Inflammatory macrophage treated with lipopolysaccharide for 1 hour (primary cell): ENCODE data around the gene SLAMF6.
A peak's percentile ranks its signal among the peaks of the same experiment; 100 is the strongest.
"Not testable (repeated sequence)": the region's sequence is repeated elsewhere in the genome, so short reads cannot be mapped to it uniquely, and the experiment has no call there.

Experiments used
- DNase-seq, 2 donors: peaks; one replicate each; pipeline ENCODE4 v3.0.0-alpha.2; 2020 to 2022

The SLAMF6 gene

DNA sequence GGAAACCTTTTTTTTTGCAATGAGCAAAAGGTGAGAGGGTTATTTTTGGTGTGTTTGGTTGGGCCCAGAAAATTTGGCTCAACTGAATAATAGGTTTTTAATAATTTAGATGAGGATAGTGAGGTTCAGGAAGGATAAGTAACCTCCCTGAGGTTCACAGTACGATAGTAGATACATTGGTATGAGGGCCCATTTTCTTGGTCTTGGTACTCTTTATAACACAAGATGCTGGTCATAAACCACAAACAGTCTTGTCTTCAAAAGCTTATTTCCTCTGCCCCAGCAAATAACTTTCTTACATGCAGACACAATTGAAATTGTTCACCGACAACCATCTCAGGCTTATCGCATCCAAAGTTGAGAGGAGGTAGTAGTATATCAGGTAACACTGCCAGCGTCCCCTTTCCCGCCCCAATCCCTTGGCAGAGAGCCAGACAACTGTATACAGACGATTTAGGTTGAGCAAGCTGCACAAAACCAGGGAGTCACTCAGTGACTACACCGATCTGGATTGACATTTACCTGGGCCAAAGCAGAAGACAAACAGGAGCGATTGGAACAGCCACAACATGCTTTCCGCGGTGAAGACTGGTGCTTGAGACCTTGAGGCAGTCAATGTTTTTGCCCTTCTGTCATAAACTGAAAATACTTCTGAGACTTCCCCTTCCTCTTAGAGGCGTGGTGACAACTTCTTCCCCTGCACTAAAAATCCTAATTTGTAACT, at the start of gene SLAMF6:
TSS of gene SLAMF6 (minus strand) at position 634 of the 724 bp plus-strand sequence. CDS start at position 571, 63 bp downstream.
- no peak for DNase-seq

DNA sequence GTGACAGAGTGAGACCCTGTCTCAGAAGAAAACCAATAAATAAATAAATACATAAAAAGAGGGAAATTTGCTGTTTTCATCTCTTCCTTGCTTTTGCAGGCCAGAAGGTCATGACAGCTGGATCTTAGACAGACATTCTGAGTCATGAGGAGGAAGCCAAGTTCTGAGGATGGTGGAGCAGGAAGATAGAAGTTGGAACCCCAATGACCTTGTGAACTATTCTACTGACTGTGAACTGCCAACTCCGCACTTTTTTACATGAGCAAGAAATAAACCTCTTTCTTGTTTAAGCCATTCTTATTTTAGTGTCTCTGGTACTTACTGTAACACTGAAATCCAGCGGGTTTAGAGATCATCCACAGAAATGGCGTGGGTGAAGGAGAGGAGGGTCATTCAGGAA, 47.8 kb upstream of the SLAMF6 start:
- peak; percentile 66 to 68 for DNase-seq

DNA sequence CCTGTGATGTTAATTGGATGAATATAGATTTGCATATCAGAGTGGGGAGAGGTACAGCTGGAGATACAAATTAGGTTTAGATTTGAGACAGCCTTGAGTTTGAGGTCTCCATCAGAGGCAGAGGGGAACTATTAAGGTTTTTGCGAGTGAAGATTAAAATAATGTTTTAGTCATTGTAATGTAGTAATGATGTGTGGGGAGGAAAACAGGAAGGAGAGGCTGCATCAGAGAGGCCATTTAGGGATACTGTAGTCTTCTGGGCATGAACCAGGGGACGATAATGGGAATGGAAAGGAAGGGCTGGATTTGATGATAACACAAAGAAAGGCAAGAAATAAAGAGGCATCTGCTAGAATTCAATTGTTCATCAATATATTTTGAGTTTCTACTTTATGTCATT, 46.8 kb upstream of the SLAMF6 start:
- DNase-seq: peak; percentile 57 to 68

DNA sequence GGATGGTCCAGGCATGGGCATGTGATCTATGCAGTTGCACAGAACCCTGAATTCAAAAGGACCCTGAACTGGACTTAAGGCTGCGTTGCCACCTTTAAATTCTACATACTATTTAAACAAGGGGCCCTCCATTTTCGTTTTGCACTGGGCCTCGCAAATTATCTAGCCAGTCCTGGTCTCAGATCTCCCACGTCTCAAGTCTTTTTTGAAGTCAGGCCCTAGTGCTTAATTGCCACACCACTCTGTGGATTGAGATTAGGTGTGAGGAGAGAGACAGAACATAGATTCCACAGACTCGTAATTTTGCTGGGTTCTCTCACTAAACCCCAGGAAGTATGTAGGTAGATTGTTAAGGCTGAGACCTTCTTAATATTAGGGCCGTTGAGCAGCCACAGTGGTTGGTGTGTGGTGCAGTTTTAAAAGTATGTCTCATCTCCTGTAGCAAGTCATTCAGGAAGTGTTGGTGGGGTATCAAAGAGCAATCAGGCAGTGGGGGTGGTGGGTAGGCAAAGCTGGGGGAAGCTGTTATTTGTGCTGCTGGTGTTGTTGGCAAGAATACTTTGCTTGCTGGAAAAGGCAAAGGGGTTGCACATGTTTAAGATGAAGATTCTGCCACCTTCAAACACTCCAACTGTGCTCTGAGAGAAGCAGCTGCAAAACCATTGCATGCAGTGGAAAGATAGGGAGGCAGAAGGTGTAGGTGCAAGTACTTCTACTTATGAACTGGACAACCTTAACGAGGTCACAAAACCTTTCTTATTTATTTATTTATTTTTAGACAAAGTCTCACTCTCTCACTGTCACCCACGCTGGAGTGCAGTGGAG, 45.0 kb upstream of the SLAMF6 start:
- peak; percentile 56 to 74 for DNase-seq

DNA sequence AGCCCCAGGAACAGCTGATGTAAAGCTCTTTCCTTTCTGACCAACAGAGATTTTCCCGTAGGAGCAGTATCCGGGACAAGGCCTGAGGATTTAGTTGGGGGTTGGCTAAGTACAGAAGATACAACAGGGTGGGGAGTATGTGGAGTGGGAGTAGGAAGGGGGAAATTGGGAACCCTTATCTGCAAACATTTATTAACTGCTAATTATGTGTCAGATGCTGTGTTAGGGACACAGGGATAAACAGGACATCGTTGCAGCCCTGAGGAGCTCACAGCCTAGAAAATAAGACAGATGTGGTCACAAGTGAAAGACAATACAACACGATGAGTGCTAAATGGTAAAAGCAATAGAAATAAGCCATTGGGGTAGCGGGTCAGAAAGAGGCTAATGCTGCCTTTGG, 44.3 kb upstream of the SLAMF6 start:
- DNase-seq: no peak

DNA sequence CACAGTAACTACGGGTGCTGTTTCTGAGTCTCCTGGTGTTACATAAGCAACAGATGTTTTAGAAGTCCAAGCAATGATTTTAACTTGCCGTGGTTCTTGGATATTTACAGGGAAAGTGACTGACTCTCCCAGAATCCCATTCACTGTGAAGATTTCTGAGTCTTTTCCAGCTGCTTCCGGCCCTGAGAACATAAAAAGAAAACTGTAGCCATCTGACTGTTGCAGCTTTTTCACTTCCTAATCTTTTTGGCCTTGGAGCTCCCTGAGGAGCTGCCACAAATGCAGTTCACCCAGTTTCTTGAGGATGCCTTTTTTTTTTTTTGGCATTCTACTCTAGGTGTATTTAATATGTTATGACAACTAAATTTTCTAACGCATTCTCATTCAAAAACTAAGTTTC, 42.5 kb upstream of the SLAMF6 start:
- no peak for DNase-seq

DNA sequence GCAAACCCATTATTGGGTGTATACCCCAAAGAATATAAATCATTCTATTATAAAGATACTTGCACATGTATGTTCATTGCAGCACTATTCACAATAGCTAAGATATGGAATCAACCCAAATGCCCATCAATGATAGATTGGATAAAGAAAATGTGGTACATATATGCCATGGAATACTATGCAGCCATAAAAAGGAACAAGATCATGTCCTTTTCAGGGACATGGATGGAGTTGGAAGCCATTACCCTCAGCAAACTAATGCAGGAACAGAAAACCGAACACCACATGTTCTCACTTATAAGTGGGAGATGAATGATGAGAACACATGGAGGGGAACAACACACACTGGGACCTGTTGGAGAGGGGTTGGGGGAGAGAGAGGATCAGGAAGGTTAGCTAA, 40.2 kb upstream of the SLAMF6 start:
- DNase-seq: not testable (repeated sequence)

DNA sequence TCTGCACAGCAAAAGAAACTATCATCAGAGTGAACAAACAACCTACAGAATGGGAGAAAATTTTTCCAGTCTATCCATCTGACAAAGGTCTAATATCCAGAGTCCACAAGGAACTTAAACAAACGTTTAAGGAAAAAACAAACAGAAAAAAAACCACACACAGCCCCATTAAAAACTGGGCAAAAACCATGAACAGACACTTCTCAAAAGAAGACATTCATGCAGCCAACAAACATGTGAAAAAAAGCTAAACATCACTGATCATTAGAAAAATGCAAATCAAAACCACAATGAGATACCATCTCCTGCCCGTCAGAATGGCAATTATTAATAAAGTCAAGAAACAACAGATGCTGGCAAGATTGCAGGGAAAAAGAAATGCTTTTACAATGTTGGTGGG, 39.7 kb upstream of the SLAMF6 start:
- DNase-seq: not testable (repeated sequence)

DNA sequence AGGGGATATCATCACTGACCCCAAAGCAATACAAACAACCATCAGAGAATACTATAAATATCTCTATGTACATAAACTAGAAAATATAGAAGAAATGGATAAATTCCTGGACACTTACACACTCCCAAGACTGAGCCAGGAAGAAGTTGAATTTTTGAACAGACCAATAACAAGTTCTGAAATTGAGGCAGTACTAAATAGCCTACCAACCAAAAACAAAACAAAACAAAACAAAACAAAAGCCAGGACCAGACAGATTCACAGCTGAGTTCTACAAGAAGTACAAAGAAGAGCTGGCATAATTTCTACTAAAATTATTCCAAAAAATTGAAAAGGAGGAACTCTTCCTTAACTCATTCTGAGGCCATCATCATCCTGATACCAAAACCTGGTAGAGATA, 37.8 kb upstream of the SLAMF6 start:
- DNase-seq: no peak

DNA sequence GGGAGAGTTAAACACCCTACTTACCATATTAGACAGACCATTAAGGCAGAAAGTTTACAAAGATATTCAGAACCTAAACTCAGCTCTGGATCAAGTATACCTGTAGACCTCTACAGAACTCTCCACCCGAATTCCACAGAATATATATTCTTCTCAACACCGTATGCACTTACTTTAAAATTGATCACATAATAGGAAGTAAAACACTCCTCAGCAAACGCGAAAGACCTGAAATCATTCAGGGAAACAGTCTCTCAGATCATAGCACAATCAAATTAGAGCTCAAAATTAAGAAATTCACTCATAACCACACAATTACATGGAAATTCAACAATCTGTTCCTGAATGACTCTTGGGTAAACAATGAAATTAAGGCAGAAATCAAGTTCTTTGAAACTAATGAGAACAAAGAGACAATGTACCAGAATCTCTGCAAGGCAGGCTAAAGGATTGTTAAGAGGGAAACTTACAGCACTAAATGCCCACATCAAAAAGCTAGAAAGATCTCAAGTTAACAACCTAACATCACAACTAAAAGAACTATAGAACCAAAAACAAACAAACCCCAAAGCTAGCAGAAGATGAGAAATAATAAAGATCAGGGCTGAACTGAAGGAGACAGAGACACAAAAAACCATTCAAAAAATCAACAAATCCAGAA, 37.1 kb upstream of the SLAMF6 start:
- no peak for DNase-seq

DNA sequence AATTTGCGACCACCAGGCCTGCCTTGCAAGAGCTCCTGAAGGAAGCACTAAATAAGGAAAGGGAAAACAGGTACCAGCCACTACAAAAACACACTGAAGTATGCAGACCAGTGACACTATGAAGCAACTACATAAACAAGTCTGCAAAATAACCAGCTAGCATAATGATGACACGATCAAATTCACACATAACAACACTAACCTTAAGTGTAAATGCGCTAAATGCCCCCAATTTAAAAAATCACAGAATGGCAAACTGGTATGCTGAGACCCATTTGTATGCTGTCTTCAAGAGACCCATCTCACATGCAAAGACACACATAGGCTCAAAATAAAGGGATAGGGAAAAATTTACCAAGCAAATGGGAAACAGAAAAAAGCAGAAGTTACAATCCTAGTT, 36.4 kb upstream of the SLAMF6 start:
- DNase-seq: not testable (repeated sequence)

DNA sequence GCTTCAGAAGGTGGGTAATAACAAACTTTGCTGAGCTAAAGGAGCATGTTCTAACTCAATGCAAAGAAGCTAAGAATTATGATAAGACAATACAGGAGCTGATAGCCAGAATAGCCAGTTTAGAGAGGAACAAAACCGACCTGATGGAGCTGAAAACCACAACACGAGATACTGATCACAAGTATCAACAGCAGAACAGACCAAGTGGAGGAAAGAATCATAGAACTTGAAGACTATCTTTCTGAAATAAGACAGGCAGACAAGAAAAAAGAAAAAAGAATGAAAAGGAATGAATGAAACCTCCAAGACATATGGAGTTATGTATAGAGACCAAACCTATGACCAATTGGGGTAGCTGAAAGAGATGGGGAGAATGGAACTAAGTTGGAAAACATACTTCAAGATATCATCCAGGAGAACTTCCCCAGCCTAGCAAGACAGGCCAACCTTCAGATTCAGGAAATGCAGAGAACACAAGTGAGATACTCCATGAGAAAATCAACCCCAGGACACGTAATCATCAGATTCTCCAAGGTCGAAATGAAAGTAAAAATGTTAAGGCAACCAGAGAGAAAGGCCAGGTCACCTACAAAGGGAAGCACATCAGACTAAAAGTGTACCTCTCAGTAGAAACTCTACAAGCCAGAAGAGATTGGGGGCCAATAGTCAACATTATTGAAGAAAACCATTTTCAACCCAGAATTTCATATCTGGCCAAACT, 35.8 kb upstream of the SLAMF6 start:
- DNase-seq: no peak

DNA sequence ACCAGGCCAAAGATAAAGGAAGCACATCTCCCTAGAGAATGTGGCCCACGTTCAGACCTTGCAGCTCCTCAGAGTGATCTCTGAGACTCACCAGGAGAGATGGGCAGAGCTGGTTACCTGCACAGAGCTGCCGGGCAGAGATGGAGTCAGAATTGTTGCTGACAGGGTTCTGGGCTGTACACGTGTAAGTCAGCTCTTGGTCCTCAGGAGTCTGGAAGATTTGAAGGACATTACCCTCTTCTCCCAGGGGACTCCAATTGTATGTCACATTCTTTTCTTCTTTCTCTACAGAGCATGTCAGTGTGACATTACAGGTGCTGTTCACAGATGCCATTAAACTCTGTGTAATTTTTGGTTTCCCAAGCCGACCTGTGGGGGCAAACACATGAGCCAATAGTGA, 30.7 kb upstream of the SLAMF6 start:
- DNase-seq: no peak

DNA sequence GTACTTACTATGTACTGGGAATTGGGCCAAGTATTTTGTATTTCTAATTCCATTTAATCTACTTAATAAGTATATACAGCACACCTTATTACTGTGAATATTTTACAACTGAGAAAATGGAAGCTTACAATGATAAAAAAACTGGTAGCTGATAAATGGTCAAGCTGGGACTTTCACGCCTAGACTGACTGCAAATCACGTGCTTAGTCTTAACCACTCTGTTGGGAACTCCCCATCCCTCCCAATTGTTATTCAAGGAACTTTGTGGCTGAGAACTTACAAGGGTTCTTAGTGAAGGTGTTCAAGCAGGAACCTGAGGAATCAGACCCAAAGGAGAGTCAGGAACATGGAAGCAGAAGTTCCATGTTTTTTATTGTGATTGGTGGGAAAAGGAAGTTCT, 29.4 kb upstream of the SLAMF6 start:
- no peak for DNase-seq

DNA sequence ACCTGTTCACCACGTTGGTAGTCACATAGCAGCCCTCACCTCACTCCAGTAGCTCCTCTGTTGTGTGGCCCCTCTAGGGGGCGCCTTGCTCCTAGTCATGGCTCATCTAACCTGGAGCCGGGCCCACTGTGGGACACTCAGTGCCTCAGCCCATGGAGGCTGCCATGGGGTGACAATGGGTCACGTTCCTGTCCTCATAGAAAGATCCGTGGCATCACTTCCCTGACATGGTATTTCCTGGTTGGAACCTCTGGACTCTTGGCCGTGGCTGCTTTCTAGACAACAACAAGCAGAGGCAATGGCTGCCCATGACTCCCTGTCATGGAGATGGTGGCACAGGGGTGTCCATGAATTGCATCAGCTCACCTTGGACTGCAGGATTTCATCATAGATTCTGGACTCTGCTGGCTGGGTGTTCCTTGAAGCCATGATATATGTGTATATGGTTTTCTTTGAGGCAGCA, 27.5 kb upstream of the SLAMF6 start:
- no peak for DNase-seq

DNA sequence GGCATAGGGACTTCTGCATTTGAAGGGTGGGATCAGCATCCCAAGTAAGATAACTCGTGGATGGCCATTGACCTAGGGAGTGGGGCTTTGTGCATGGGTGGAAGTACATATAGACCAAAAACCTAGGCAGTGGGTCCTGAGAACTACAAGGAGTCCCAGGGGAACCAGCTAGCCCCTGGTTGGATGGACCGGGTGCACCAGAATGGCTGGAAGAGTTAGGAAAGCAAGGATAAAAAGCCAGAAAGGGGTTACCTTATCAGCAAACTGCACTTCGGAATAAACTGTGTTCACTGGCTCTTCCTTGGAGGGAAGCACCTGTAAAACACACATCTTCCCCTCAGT, 26.6 kb upstream of the SLAMF6 start:
- DNase-seq: no peak

DNA sequence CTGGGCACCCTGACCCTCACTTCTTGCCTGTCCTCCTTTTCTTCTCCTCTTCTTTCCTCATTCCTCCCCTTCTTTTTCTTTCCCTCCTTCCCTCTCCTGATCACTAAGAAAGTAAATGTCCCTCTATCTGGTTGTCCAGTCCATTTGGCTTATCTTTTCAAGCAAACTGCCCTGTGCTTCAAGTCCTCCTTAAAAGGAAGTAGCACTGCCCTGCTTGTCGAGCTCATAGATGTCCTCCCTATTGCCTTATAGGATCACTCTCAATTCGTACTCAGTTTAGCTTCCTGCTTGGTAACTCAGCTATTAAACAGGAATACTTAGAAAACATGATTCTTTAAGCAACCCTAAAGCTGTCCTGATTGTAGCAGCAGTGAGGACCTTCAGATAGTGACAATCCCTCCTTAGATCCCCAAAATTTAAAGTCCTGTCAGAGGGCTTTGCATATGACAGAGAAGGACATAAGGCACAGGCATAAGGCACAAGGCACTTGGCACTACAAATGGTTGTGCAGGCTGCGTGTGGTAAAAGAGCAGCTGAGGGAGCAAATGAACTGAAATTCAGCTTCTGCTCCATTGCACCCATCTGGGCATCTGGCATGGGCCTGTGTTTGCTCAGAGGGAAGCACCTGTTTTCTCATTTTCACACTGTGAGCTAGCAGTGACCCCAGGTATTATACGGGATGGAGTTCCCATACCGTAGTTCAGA, 26.1 kb upstream of the SLAMF6 start:
- DNase-seq: no peak

DNA sequence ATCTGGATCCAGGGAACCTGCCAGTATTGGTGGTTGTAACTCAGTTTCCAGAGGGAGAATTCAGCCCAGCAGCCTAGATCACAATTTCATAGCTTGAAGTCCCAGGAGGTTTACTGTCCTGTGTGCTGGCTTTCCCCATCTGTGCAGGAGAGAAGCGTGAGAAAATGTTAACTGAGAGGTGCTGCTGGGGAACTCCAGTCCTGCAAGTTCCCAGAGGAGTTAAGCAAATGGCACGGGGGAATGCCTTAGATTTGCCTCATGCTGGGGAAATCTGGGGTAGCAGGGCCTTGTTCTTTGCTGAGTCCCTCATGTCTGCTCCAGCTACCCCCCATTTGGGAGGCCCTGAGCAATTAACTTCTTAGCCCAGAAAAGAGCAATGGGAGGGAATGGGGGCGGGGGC, 25.1 kb upstream of the SLAMF6 start:
- peak; percentile 47 to 95 for DNase-seq

DNA sequence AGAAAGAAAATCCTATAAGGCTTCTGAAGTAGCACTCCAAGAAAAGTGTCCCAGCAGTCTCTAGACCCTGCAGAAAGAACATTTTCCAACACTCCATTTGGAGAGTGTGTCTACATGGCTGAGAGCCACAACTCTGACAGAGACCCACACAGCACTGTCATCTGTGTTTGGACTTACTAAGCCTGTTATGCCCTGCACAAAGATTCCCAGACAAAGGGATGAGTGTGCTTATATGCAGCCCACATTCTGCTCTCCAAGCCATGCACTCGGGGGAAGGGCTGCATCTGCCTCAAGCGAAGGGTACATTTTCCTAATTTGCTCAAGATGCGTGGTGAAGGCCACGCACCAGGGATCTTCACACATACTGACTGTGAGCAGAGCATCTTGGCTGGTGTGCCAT, 24.4 kb upstream of the SLAMF6 start:
- peak in 1 of 2 donors; percentile 64 for DNase-seq

DNA sequence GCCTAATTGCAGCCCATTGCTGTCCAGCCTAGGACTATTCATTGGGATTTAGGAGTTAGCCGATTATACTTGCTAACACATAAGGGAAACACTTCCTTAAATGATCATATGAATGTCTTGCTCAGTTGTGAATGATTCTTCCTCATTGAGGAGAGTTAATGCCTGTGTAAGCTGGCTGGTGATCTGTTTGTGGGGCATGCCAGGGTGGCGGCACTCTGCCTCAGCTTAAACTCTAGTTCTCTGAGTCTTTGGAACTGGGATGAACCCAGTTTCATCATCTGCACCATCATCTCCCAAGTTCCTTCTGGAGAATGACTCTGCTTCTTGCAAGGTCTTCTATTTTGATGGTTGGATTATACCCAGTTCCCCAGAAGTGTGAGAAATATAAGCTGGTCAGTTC, 23.9 kb upstream of the SLAMF6 start:
- DNase-seq: peak; percentile 86 to 98

DNA sequence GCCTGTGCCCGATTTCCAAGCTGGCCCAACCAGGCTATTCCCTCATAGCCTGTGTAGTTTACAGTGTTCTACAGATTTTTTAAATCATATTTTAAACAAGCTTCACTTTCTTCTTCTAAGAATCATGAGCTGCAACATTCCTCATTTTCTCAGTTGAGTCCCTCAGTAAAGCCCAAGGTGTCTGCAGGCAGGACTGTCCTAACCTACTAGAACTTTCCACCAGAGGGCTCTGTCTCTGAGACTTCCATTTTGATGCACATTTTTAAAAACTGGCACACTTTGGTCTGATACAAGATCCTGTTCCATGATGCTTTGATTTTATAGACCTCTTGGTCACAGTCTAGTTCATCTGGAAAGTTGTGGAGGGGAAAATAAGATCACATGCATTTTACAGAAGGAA, 21.6 kb upstream of the SLAMF6 start:
- DNase-seq: peak in 1 of 2 donors; percentile 57

DNA sequence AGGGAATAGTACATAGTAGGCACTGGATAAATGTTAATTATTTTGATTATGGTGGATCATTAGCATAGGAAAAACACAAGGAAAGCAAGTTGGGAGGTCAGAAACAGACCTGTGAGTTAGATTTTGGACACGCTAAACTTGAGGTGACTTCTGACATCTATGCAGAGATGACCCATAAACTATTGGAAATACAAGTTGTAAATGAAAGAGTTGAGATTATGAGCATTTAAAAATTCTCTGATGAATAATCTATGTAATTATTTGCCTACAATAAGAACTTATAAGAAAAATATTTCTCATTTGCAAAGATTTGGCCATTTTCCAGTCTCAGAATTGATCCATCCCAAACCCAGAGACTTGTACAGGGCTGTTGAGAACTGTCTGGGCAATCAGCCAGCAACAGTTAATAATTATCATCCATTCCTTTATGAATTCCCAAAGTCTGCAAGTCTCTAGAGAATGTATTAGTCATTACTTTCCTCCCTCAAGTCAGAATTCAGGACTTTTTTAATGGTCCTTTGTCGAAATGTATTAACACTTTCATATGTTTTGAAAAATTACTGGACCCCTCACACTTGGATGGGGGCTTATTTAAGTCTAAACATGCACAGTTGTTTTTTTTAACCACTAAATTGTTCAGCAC, 19.4 kb upstream of the SLAMF6 start:
- no peak for DNase-seq
